IPS-18c (cell line): ENCODE results near the gene DTWD2.
"Not testable (repeated sequence)": the region's sequence is repeated elsewhere in the genome, so short reads cannot be mapped to it uniquely, and the experiment has no call there.

Experiments
- H3K4me3 ChIP-seq: 2 replicates; pipeline ENCODE4 v1.7.0; 2013; ENCODE audit warnings: low read depth, mild to moderate bottlenecking, low read length, moderate library complexity; ENCODE audit not compliant: insufficient read depth
- H3K9me3 ChIP-seq: one replicate; pipeline ENCODE4 v1.6.1; 2013; ENCODE audit warnings: mild to moderate bottlenecking, low read length, moderate library complexity; ENCODE audit not compliant: control insufficient read depth, insufficient read depth

Gene DTWD2

GRCh38 chr5:118965890-118966289, 22.5 kb downstream of the DTWD2 start:
- no peak overlapping the region for H3K4me3 ChIP-seq
- H3K9me3 ChIP-seq = no peaks in the 10 kb centered on the region

DNA sequence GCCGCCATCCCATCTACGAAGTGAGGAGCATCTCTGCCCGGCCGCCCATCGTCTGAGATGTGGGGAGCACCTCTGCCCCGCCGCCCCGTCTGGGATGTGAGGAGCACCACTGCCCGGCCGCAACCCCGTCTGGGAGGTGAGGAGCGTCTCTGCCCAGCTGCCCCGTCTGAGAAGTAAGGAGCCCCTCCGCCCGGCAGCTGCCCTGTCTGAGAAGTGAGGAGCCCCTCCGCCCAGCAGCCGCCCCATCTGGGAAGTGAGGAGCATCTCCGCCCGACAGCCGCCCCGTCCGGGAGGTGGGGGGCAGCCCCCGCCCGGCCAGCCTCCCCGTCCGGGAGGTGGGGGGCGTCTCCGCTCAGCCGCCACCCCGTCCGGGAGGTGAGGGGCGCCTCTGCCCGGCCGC, 23.4 kb downstream of the DTWD2 start:
- not testable (repeated sequence) for H3K9me3 ChIP-seq, H3K4me3 ChIP-seq

- not testable (repeated sequence) for H3K4me3 ChIP-seq, H3K9me3 ChIP-seq
Observed at GRCh38 chr5:118964388-118964787, 24.0 kb downstream of the DTWD2 start.

GRCh38 chr5:118963169-118963568, 25.2 kb downstream of the DTWD2 start:
- no peaks in the 10 kb centered on the region for H3K9me3 ChIP-seq
- H3K4me3 ChIP-seq = no peak overlapping the region

GRCh38 chr5:118960557-118960956, 27.8 kb downstream of the DTWD2 start:
- Histone ChIP-seq H3K9me3 (no peaks in the 10 kb centered on the region), H3K4me3 (no peak overlapping the region)

DNA sequence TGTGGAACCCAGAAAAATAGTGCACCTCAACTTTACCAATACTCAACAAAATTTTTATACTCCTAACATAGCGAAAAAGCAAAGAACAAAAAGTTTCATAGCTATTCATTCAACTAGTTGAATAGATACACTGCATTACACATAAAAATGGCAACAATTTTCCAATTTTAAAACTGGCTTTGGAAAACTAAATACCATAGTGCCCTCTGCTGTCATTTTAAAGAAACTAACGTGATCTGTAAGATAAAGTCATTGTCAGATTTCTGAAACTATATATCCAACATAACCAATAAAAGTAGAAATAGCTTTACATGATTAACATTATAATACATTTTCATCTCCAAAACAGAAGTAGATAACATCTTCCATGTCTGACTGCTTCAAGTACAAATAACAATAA, 31.6 kb downstream of the DTWD2 start:
- H3K9me3 ChIP-seq = no peaks in the 10 kb centered on the region
- no peak overlapping the region for H3K4me3 ChIP-seq

GRCh38 chr5:118953652-118954005, 34.7 kb downstream of the DTWD2 start:
- no peaks in the 10 kb centered on the region for H3K9me3 ChIP-seq
- H3K4me3 ChIP-seq = no peak overlapping the region; the same call in 1 of the 2 replicates

DNA sequence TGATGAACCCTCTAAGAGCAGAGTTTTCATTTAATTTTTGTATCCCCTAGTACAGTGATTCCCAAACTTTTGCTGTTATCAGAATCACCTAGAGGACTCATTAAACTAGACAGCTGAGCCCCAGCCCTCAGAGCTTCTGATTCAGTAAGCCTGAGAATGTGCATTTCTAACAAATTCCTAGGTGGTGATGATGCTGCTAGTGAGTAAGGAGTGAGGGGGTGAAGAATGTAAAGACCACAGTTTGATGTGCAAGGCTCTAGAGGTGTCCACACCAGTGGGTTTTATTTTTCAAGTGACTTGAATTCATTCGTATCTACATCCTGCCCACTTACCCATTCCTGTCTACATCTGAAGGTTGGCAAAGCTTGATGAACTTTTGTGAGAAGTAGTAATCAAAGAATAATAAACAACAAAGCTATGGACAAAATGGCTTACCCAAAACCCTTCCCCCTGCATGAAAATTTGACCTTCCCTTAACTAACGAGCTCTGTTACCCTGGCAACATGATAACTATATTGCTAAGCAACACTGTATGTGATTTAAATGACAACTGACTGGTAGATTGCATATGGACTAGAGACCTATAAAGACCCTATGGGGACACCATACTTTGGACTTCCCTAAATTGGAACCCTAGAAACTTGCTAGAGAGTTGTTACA, 35.2 kb downstream of the DTWD2 start:
- H3K4me3 ChIP-seq = no peak overlapping the region; the same call in 1 of the 2 replicates
- no peaks in the 10 kb centered on the region for H3K9me3 ChIP-seq

GRCh38 chr5:118952306-118952705, 36.0 kb downstream of the DTWD2 start:
- not testable (repeated sequence) for H3K4me3 ChIP-seq, H3K9me3 ChIP-seq

- H3K4me3 ChIP-seq, H3K9me3 ChIP-seq: not testable (repeated sequence)
Observed at GRCh38 chr5:118950354-118950753, 38.0 kb downstream of the DTWD2 start.

GRCh38 chr5:118946138-118946800, 42.1 kb downstream of the DTWD2 start:
- Histone ChIP-seq H3K4me3 (no peak overlapping the region), H3K9me3 (no peaks in the 10 kb centered on the region)

DNA sequence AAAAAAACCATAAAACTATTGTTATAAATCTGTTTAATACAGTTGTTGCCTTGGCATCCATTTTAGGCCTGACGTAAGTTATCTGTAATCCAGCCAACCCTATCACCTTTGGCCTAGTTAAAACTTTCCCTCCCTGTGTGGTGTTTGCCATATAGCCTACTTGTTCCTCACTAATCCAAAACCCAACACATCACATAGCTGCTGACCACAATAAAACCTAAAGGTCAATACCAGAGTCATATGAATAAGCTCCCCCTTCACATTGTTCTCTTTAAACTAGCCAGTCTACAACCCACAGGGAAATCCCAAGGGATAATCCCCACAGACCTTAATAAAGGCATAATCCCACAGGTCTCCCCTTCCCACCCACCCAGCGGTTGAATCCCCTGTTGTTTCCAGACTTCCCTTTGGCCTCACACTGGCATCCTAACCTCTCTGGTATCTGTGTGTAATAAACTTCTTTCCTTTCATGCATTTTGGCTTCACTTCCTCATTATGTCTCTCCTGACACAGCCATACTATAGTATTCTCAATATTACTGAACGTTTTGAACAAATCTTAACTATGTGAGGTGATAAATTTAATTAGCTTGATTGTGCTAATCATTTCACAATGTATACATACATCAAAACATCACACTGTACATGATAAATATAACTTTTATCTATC, 50.8 kb downstream of the DTWD2 start:
- no peak overlapping the region for H3K4me3 ChIP-seq
- no peaks in the 10 kb centered on the region for H3K9me3 ChIP-seq

GRCh38 chr5:118933703-118934102, 54.6 kb downstream of the DTWD2 start:
- Histone ChIP-seq H3K9me3 (no peaks in the 10 kb centered on the region), H3K4me3 (no peak overlapping the region)

DNA sequence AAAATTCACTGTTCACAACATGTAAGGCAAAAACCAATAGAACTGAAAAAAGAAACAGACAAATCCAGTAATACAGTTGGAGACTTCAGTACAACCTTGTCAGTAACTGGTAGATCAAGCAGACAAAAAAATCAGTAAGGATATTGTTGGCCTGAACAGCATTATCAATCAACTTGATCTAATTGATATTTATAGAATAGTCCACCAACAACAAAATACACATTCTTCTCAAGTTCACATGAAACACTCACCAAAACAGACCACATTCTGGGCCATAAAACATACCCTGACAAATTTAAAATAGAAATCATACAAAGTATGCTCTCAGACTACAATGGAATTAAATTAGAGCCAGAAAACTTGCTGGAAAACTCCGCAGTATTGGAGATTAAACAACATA, 56.8 kb downstream of the DTWD2 start:
- no peaks in the 10 kb centered on the region for H3K9me3 ChIP-seq
- no peak overlapping the region for H3K4me3 ChIP-seq

- H3K9me3 ChIP-seq = no peaks in the 10 kb centered on the region
- no peak overlapping the region for H3K4me3 ChIP-seq
Observed at GRCh38 chr5:118924006-118924389, 64.3 kb downstream of the DTWD2 start.

DNA sequence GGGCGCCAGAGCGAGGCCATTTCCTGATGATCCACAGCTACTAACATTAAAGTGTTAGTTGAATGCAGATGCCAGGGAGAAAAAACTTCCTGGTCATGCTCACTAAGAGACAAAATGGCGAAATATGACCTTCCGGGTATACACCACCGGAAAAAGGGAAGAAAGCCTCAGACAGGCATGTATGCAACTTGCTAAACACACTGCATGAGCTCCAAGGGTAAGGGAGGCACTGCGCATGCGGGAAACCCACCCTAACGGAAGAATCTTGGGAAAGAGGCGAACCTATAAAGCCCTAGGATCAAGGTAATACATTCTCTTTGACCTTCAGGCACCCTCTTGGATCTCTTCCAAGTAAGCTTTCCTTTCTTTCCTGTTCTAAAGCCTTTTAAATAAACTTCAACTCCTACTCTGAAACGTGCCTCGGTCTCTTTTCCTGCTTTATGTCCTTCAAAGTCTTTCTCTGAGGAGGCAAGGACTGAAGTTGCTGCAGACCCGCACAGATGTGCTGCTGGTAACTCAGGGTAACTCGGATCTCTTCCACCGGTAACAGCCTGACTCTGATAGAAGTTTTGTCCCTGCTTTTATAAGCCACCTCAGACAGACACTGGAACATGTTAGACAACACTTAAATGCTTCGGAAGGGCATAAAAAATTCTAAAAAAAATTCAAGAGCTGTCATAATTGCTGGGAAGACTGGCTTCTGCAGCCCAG, 64.9 kb downstream of the DTWD2 start:
- H3K9me3 ChIP-seq = no peaks in the 10 kb centered on the region
- H3K4me3 ChIP-seq = no peak overlapping the region

- Histone ChIP-seq H3K9me3 (no peaks in the 10 kb centered on the region), H3K4me3 (no peak overlapping the region)
Observed at GRCh38 chr5:118921866-118922265, 66.5 kb downstream of the DTWD2 start.

- no peak overlapping the region for H3K4me3 ChIP-seq
- no peaks in the 10 kb centered on the region for H3K9me3 ChIP-seq
Observed at GRCh38 chr5:118919016-118919415, 69.3 kb downstream of the DTWD2 start.
